Measurements from ENCODE around the gene TBX10.

The TBX10 gene

DNA sequence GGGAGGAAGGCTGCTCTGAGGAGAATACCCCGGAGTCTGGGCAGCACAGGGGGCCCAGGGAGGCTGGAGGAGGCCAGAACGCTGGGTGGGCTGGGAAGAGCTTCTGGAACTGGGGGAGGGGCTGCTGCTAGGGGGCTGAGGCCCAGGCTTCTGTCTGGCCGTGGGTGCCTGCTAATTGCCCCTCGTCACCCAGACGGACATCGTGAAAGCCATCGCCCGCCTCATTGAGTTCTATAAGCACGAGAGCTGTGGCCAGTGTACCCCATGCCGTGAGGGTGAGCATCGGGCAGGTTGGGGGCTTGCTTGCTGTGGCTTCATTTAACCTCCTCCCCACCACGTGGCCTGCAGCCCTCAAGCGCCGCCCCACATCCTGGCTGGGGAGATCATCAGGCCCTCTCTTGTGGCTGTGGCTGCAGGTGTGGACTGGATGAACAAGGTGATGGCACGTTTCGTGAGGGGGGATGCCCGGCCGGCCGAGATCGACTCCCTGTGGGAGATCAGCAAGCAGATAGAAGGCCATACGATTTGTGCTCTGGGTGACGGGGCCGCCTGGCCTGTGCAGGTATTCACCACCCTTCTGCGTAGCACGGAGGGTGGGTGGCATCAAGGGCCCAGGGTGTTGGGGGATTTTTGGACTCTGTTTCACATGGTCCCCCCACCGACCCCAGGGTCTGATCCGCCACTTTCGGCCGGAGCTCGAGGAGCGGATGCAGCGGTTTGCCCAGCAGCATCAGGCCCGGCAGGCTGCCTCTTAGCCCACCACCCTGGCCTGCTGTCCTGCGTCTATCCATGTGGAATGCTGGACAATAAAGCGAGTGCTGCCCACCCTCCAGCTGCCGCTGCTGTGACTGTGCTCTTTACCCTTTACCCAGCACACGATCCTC, 27.6 kb downstream of the TBX10 start:
- intact Hi-C loops (cut with DNase I; ENCODE audit: low total_unique reads), result loop anchor here (5.0 kb wide), 1 partner anchor 40 kb away; no protein-coding TSS in a partner anchor

DNA sequence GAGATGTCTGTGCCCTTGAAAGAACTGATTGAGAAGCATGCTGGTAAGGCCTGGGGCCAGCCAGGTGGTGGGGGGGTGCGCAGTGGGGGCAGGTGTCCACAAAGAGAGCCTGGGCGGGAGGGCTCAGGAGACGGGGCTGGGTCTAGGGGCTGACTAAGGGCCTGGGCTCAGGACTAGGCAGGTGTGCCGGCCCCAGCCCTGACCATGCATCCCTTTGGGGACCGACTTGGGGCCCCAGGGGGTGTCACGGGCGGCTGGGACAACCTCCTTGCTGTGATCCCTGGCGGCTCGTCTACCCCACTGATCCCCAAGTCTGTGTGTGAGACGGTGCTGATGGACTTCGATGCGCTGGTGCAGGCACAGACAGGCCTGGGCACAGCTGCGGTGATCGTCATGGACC, 28.4 kb downstream of the TBX10 start:
- intact Hi-C loops (cut with DNase I; ENCODE audit: low total_unique reads), result loop anchor here (5.0 kb wide), 1 partner anchor 39 kb away; no protein-coding TSS in a partner anchor
- H3K27ac ChIP-seq, result no peak overlapping the region
- H3K36me3 ChIP-seq, result peaks cover 18 to 52% (median 45%) of the 10 kb centered on the region in 3 donors
- no peaks in the 10 kb centered on the region for H3K9me3 ChIP-seq
- no peak for DNase-seq
- TF ChIP-seq, protein P1, sequence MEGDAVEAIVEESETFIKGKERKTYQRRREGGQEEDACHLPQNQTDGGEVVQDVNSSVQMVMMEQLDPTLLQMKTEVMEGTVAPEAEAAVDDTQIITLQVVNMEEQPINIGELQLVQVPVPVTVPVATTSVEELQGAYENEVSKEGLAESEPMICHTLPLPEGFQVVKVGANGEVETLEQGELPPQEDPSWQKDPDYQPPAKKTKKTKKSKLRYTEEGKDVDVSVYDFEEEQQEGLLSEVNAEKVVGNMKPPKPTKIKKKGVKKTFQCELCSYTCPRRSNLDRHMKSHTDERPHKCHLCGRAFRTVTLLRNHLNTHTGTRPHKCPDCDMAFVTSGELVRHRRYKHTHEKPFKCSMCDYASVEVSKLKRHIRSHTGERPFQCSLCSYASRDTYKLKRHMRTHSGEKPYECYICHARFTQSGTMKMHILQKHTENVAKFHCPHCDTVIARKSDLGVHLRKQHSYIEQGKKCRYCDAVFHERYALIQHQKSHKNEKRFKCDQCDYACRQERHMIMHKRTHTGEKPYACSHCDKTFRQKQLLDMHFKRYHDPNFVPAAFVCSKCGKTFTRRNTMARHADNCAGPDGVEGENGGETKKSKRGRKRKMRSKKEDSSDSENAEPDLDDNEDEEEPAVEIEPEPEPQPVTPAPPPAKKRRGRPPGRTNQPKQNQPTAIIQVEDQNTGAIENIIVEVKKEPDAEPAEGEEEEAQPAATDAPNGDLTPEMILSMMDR (IDR thresholded peaks at IDR 0.05), result no peak
- H3K4me1 ChIP-seq, result peaks cover 0 to 34% (median 25%) of the 10 kb centered on the region in 4 donors
- no peak overlapping the region for H3K4me3 ChIP-seq
- peaks cover 0 to 20% of the 10 kb centered on the region in 2 donors for H3K27me3 ChIP-seq

More for the DNA sequence above, 27.6 kb downstream of the TBX10 start:
- Histone ChIP-seq H3K4me1 (peaks cover 0 to 33% (median 21%) of the 10 kb centered on the region in 4 donors), H3K36me3 (peaks cover 18 to 52% (median 45%) of the 10 kb centered on the region in 3 donors), H3K27ac (no peak overlapping the region), H3K9me3 (no peaks in the 10 kb centered on the region), H3K4me3 (no peak overlapping the region), H3K27me3 (peaks cover 0 to 23% of the 10 kb centered on the region in 2 donors)
- TF ChIP-seq, protein P1 (IDR thresholded peaks at IDR 0.05), result no peak
- DNase-seq, result no peak

DNA sequence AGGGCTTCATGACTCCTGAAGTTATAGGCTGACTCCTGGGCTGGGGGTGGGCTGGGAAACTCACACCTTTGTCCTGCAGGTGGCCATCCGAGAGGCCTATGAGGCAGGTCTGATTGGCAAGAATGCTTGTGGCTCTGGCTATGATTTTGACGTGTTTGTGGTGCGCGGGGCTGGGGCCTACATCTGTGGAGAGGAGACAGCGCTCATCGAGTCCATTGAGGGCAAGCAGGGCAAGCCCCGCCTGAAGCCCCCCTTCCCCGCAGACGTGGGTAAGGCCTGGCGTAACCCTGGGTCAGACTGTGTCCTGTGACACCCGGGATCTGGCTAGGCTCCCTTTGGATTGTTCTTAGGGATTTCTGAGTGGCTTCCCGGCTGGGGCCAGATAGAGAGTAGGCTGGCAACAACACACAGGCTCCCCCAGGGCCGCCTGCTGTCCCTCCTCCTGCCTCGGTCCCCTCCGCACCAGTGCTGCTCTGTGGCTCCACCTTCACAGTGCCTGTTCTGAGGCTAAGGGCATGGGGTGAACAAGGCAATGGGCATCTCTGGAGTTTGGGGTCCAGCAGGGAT, 29.2 kb downstream of the TBX10 start:
- H3K27me3 ChIP-seq, result peaks cover 0 to 12% of the 10 kb centered on the region in 2 donors
- DNase-seq, result no peak
- no peaks in the 10 kb centered on the region for H3K9me3 ChIP-seq
- peaks cover 18 to 52% (median 45%) of the 10 kb centered on the region in 3 donors for H3K36me3 ChIP-seq
- peaks cover 0 to 35% (median 29%) of the 10 kb centered on the region in 4 donors for H3K4me1 ChIP-seq
- intact Hi-C loops (cut with DNase I; ENCODE audit: low total_unique reads), result loop anchor here (5.0 kb wide), 1 partner anchor 38 kb away; no protein-coding TSS in a partner anchor
- no peak overlapping the region for H3K27ac ChIP-seq
- TF ChIP-seq, protein P1 (IDR thresholded peaks at IDR 0.05), result no peak
- no peak overlapping the region for H3K4me3 ChIP-seq

DNA sequence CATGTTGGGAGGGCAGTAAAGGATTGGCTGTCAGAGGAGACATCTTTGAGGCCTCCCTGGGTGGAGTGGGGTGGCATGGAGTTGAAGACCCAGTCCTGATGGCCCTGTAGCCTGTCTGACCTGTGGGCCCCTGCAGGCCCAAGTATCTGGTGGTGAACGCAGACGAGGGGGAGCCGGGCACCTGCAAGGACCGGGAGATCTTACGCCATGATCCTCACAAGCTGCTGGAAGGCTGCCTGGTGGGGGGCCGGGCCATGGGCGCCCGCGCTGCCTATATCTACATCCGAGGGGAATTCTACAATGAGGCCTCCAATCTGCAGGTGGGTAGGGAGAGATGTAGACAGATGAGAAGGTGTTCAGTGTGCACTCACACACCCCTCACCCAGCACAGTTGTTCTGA, 30.2 kb downstream of the TBX10 start:
- TF ChIP-seq, protein P1 (IDR thresholded peaks at IDR 0.05), result no peak
- H3K9me3 ChIP-seq, result no peaks in the 10 kb centered on the region
- intact Hi-C loops (cut with DNase I; ENCODE audit: low total_unique reads), result no loop called here
- DNase-seq, result no peak
- H3K4me3 ChIP-seq, result no peak overlapping the region
- H3K27me3 ChIP-seq, result peaks cover 0 to 2% of the 10 kb centered on the region in 2 donors
- peaks cover 18 to 52% (median 45%) of the 10 kb centered on the region in 3 donors for H3K36me3 ChIP-seq
- H3K4me1 ChIP-seq, result peaks cover 0 to 30% (median 26%) of the 10 kb centered on the region in 4 donors
- no peak overlapping the region for H3K27ac ChIP-seq

DNA sequence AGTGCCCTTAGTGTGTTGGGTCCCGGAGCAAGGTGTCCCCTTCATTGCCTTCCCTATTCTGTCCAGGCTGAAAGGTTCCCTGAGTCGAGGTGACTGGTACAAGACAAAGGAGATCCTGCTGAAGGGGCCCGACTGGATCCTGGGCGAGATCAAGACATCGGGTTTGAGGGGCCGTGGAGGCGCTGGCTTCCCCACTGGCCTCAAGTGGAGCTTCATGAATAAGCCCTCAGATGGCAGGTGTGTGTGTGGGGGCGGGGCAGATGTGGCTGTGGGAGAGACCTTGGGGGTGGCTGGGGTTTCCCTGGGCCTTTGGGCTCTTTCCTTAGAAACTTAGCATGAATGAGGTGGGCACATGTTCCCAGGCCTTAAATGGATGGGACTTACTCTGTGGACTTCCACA, 31.1 kb downstream of the TBX10 start:
- H3K9me3 ChIP-seq, result no peaks in the 10 kb centered on the region
- H3K4me1 ChIP-seq, result peaks cover 0 to 22% (median 18%) of the 10 kb centered on the region in 4 donors
- TF ChIP-seq, protein P1 (IDR thresholded peaks at IDR 0.05), result no peak
- no peaks in the 10 kb centered on the region for H3K27me3 ChIP-seq
- intact Hi-C loops (cut with DNase I; ENCODE audit: low total_unique reads), result no loop called here
- no peak overlapping the region for H3K4me3 ChIP-seq
- peaks cover 18 to 52% (median 45%) of the 10 kb centered on the region in 3 donors for H3K36me3 ChIP-seq
- H3K27ac ChIP-seq, result no peak overlapping the region
- DNase-seq, result no peak
